Amniotic stem cell (primary cell): ENCODE measurements around the gene CORO6.

Experiments used
- DNase-seq: peaks from one replicate; lab custom pipeline; 2025; lab: John Stamatoyannopoulos, UW

CORO6 gene

GRCh38 chr17:29590411-29591145 is 32.1 kb downstream of the CORO6 start:
- no peak for DNase-seq

- DNase-seq: peak; percentile 76
Observed at GRCh38 chr17:29589524-29590410, 32.9 kb downstream of the CORO6 start, which contains the start of gene GIT1. GIT1 (minus strand) TSS chr17:29589648; CDS start chr17:29589378, 270 bp downstream.

GRCh38 chr17:29588562-29589411 is 33.9 kb downstream of the CORO6 start:
- no peak for DNase-seq

- DNase-seq: no peak
Observed at GRCh38 chr17:29588017-29588561, 34.6 kb downstream of the CORO6 start.

GRCh38 chr17:29587591-29587990 is 35.1 kb downstream of the CORO6 start:
- no peak for DNase-seq

GRCh38 chr17:29586676-29587469 is 35.8 kb downstream of the CORO6 start:
- DNase-seq: no peak

- DNase-seq: no peak
Observed at GRCh38 chr17:29585080-29585751, 37.5 kb downstream of the CORO6 start.

GRCh38 chr17:29584452-29585079 is 38.1 kb downstream of the CORO6 start:
- no peak for DNase-seq

GRCh38 chr17:29583324-29584248 is 39.1 kb downstream of the CORO6 start:
- DNase-seq: no peak

GRCh38 chr17:29582772-29583171 is 39.9 kb downstream of the CORO6 start:
- DNase-seq: no peak

GRCh38 chr17:29582254-29582765 is 40.4 kb downstream of the CORO6 start:
- no peak for DNase-seq

- no peak for DNase-seq
Observed at GRCh38 chr17:29581583-29582253, 41.0 kb downstream of the CORO6 start.

- no peak for DNase-seq
Observed at GRCh38 chr17:29579866-29580771, 42.6 kb downstream of the CORO6 start.

- DNase-seq: no peak
Observed at GRCh38 chr17:29578626-29579485, 43.9 kb downstream of the CORO6 start.

- DNase-seq: no peak
Observed at GRCh38 chr17:29577385-29578211, 45.1 kb downstream of the CORO6 start.
